Naive thymus-derived CD4-positive, alpha-beta T cell (primary cell): ENCODE results near the gene FOXL3. TPM values are rescaled to one million over a fixed set of nuclear protein-coding genes. Genes with fewer than 3 reads are reported as not detected.

Experiments used
- ATAC-seq: fragments of 150-1000 bp; cut with Tn5 transposase; 2 replicates; pipeline ENCODE4 v1.10.0; 2021; ENCODE audit warnings: mild to moderate bottlenecking, moderate library complexity
- CTCF ChIA-PET: fragments of 350-600 bp; sonication (Branson Sonifier 250); formaldehyde crosslinking; loops from one replicate; lab custom pipeline; 2021; ENCODE audit warnings: antibody characterized with exemption; lab: Charles Lee
- POLR2A ChIA-PET: fragments of 350-600 bp; sonication (Branson Sonifier 250); formaldehyde crosslinking; loops from one replicate; lab custom pipeline; 2021; ENCODE audit warnings: antibody characterized with exemption, inconsistent platforms; lab: Charles Lee
- DNase-seq, 9 donors: peaks; one replicate each; pipeline versions ENCODE4 v3.0.0 to v3.0.0-alpha.2; 2020 to 2022; ENCODE audit warnings: mixed read lengths in 1 of 9
- H3K27ac ChIP-seq: one replicate; pipeline ENCODE4 v1.7.0; 2013; ENCODE audit warnings: mild to moderate bottlenecking, low read depth, low read length, moderate library complexity
- H3K27me3 ChIP-seq, 2 donors: one replicate each; pipeline ENCODE4 v1.7.0; 2013; ENCODE audit warnings: low read length in 2 of 2, mild to moderate bottlenecking in 2 of 2, moderate library complexity in 2 of 2; ENCODE audit not compliant: control insufficient read depth in 2 of 2, insufficient read depth in 2 of 2
- H3K36me3 ChIP-seq, 3 experiments: 1 replicate in 2 of 3; 2 replicates in 1 of 3; pipeline ENCODE4 v1.7.0; 2013; ENCODE audit warnings: low read length in 3 of 3, mild to moderate bottlenecking in 3 of 3, moderate library complexity in 1 of 3; ENCODE audit not compliant: insufficient read depth in 3 of 3, control insufficient read depth in 2 of 3
- H3K4me1 ChIP-seq, 2 donors: one replicate each; pipeline ENCODE4 v1.7.0; 2013; ENCODE audit warnings: low read length in 2 of 2, mild to moderate bottlenecking in 2 of 2, moderate library complexity in 1 of 2; ENCODE audit not compliant: control insufficient read depth in 2 of 2, insufficient read depth in 2 of 2
- H3K4me3 ChIP-seq: 2 replicates; pipeline ENCODE4 v1.7.0; 2013; ENCODE audit warnings: mild to moderate bottlenecking, low read length
- H3K9me3 ChIP-seq, 3 experiments: 1 replicate in 2 of 3; 2 replicates in 1 of 3; pipeline ENCODE4 v1.7.0; 2013; ENCODE audit warnings: low read length in 3 of 3; ENCODE audit not compliant: control insufficient read depth in 2 of 3
- H3K27ac Mint-ChIP-seq, 9 donors: one replicate each; pipeline ENCODE4 v1.8.0; 2020 to 2022; ENCODE audit warnings: mixed read lengths in 9 of 9, mild to moderate bottlenecking in 8 of 9, moderate library complexity in 5 of 9, inconsistent platforms in 2 of 9
- H3K27me3 Mint-ChIP-seq, 5 donors: one replicate each; pipeline ENCODE4 v1.8.0; 2021 to 2022; ENCODE audit warnings: mixed read lengths in 5 of 5, mild to moderate bottlenecking in 1 of 5
- H3K36me3 Mint-ChIP-seq, 5 donors: one replicate each; pipeline ENCODE4 v1.8.0; 2020 to 2022; ENCODE audit warnings: mixed read lengths in 5 of 5, mild to moderate bottlenecking in 3 of 5, inconsistent platforms in 1 of 5
- H3K4me1 Mint-ChIP-seq, 7 donors: one replicate each; pipeline ENCODE4 v1.8.0; 2020 to 2022; ENCODE audit warnings: mixed read lengths in 7 of 7, mild to moderate bottlenecking in 3 of 7, inconsistent platforms in 1 of 7
- H3K4me3 Mint-ChIP-seq, 10 donors: one replicate each; pipeline ENCODE4 v1.8.0; 2020 to 2022; ENCODE audit warnings: mild to moderate bottlenecking in 10 of 10, mixed read lengths in 10 of 10, moderate library complexity in 6 of 10, inconsistent platforms in 2 of 10
- H3K9me3 Mint-ChIP-seq, 11 donors: one replicate each; pipeline ENCODE4 v1.8.0; 2020 to 2022; ENCODE audit warnings: mixed read lengths in 11 of 11, mild to moderate bottlenecking in 4 of 11, inconsistent platforms in 1 of 11, moderate library complexity in 1 of 11
- intact Hi-C, 2 donors: fragments of 100-400 bp; cut with micrococcal nuclease; formaldehyde crosslinking; loops; one replicate each; pipeline ENCODE4 v1.15.1; 2023
- polyA plus RNA-seq, 2 donors: library from polyadenylated mRNA; unstranded; fragments of 300-500 nt; fragmentation: Illumina TruSeq; gene quantifications; one replicate each; pipeline ENCODE4 v1.2.3, GENCODE V29; 2021
- total RNA-seq, 6 experiments: library from RNA in 5 of 6; stranded (reverse) in 5 of 6; gene quantifications; 1 replicate in 5 of 6; 2 replicates in 1 of 6; pipeline ENCODE4 v1.2.3 and lab custom pipeline; 2021 to 2026

Gene FOXL3
- total and polyA plus RNA-seq, 7 experiments from 2014 or later, result not detected

- H3K36me3 ChIP-seq, result no peaks in the 10 kb centered on the region
- no peaks in the 10 kb centered on the region for H3K36me3 Mint-ChIP-seq
- intact Hi-C loops, result no loop called here
- no peaks in the 10 kb centered on the region for H3K9me3 ChIP-seq
- no peak overlapping the region for H3K4me3 ChIP-seq
- DNase-seq, result no peak
- H3K9me3 Mint-ChIP-seq, result peaks cover 0 to 1% (median 0%) of the 10 kb centered on the region in 11 donors
- H3K27ac Mint-ChIP-seq, result no peak overlapping the region
- ChIA-PET CTCF (no interaction called here), POLR2A (no interaction called here)
- H3K4me1 Mint-ChIP-seq, result peaks cover 0 to 4% (median 0%) of the 10 kb centered on the region in 7 donors
- H3K27me3 Mint-ChIP-seq, result peaks cover 0 to 11% (median 4%) of the 10 kb centered on the region in 5 donors
- H3K27ac ChIP-seq, result no peak overlapping the region
- H3K27me3 ChIP-seq, result no peaks in the 10 kb centered on the region
- no peaks in the 10 kb centered on the region for H3K4me1 ChIP-seq
- no peak overlapping the region for H3K4me3 Mint-ChIP-seq
- ATAC-seq, result no peak
These were observed 37.4 kb downstream of the FOXL3 start for GRCh38 chr7:327233-327931.

GRCh38 chr7:327991-328702, 38.2 kb downstream of the FOXL3 start:
- no peak overlapping the region for H3K4me3 ChIP-seq
- no peak overlapping the region for H3K27ac Mint-ChIP-seq
- H3K9me3 Mint-ChIP-seq, result peaks cover 0 to 1% (median 0%) of the 10 kb centered on the region in 11 donors
- DNase-seq, result no peak
- peaks cover 0 to 4% (median 0%) of the 10 kb centered on the region in 7 donors for H3K4me1 Mint-ChIP-seq
- CTCF ChIA-PET, result no interaction called here
- intact Hi-C loops, result no loop called here
- POLR2A ChIA-PET, result interaction anchor here (0.7 kb wide), 1 partner anchor 595 kb away, joined by 3 read pairs; no protein-coding TSS in a partner anchor
- no peaks in the 10 kb centered on the region for H3K36me3 Mint-ChIP-seq
- ATAC-seq, result no peak
- H3K4me1 ChIP-seq, result no peaks in the 10 kb centered on the region
- H3K27me3 Mint-ChIP-seq, result peaks cover 0 to 11% (median 4%) of the 10 kb centered on the region in 5 donors
- H3K9me3 ChIP-seq, result no peaks in the 10 kb centered on the region
- no peaks in the 10 kb centered on the region for H3K36me3 ChIP-seq
- H3K27me3 ChIP-seq, result no peaks in the 10 kb centered on the region
- no peak overlapping the region for H3K27ac ChIP-seq
- no peak overlapping the region for H3K4me3 Mint-ChIP-seq

GRCh38 chr7:329691-330281, 39.8 kb downstream of the FOXL3 start:
- H3K27ac Mint-ChIP-seq, result peak overlapping the region in 1 of 9 donors; percentile 20

GRCh38 chr7:330511-331230, 40.7 kb downstream of the FOXL3 start:
- Mint-ChIP-seq H3K9me3 (peaks cover 0 to 16% (median 0%) of the 10 kb centered on the region in 11 donors), H3K36me3 (no peaks in the 10 kb centered on the region), H3K4me3 (no peak overlapping the region), H3K27ac (no peak overlapping the region), H3K27me3 (peaks cover 0 to 7% (median 4%) of the 10 kb centered on the region in 5 donors), H3K4me1 (peaks cover 0 to 14% (median 10%) of the 10 kb centered on the region in 7 donors)
- Histone ChIP-seq H3K9me3 (no peaks in the 10 kb centered on the region), H3K27me3 (no peaks in the 10 kb centered on the region), H3K36me3 (no peaks in the 10 kb centered on the region), H3K27ac (no peak overlapping the region), H3K4me1 (no peaks in the 10 kb centered on the region), H3K4me3 (no peak overlapping the region)
- ATAC-seq (no peak), DNase-seq (no peak)
- intact Hi-C loops, result loop anchor here (5.0 to 10.0 kb wide), 3 partner anchors 122 to 187 kb away; partner anchors contain the start of gene PDGFA (in 2 of the 2)
- ChIA-PET CTCF (interaction anchor here (1.2 kb wide), 1 partner anchor 270 kb away, joined by 4 read pairs; no protein-coding TSS in a partner anchor), POLR2A (no interaction called here)

More at GRCh38 chr7:329691-330281, 39.8 kb downstream of the FOXL3 start:
- ATAC-seq, result no peak
- Mint-ChIP-seq H3K36me3 (no peaks in the 10 kb centered on the region), H3K4me1 (peaks cover 0 to 10% (median 6%) of the 10 kb centered on the region in 7 donors), H3K4me3 (no peak overlapping the region), H3K9me3 (peaks cover 0 to 12% (median 0%) of the 10 kb centered on the region in 11 donors), H3K27me3 (peaks cover 0 to 8% (median 4%) of the 10 kb centered on the region in 5 donors)
- no peak for DNase-seq
- intact Hi-C loops, result loop anchor here (5.0 to 10.0 kb wide), 3 partner anchors 123 to 188 kb away; partner anchors contain the start of gene PDGFA (in 2 of the 2)
- Histone ChIP-seq H3K4me3 (no peak overlapping the region), H3K4me1 (no peaks in the 10 kb centered on the region), H3K27me3 (no peaks in the 10 kb centered on the region), H3K27ac (no peak overlapping the region), H3K9me3 (no peaks in the 10 kb centered on the region), H3K36me3 (no peaks in the 10 kb centered on the region)
- POLR2A ChIA-PET, result no interaction called here
- CTCF ChIA-PET, result interaction anchor here (0.6 kb wide), 1 partner anchor 401 kb away, joined by 3 read pairs; no protein-coding TSS in a partner anchor

- Mint-ChIP-seq H3K4me3 (no peak overlapping the region), H3K4me1 (peaks cover 2 to 16% (median 10%) of the 10 kb centered on the region in 7 donors), H3K27me3 (peaks cover 0 to 7% (median 0%) of the 10 kb centered on the region in 5 donors), H3K36me3 (no peaks in the 10 kb centered on the region), H3K9me3 (peaks cover 0 to 16% (median 0%) of the 10 kb centered on the region in 11 donors), H3K27ac (no peak overlapping the region)
- H3K4me3 ChIP-seq, result no peak overlapping the region
- no peaks in the 10 kb centered on the region for H3K9me3 ChIP-seq
- no peak for ATAC-seq
- POLR2A ChIA-PET, result interaction anchor here (1.3 kb wide), 1 partner anchor 19 kb away, joined by 3 read pairs; no protein-coding TSS in a partner anchor
- no peaks in the 10 kb centered on the region for H3K4me1 ChIP-seq
- H3K27me3 ChIP-seq, result no peaks in the 10 kb centered on the region
- CTCF ChIA-PET, result interaction anchor here (0.5 to 1.7 kb wide), 8 partner anchors 11 to 539 kb away, joined by 3 to 7 read pairs (median 4); no protein-coding TSS in a partner anchor
- no peak overlapping the region for H3K27ac ChIP-seq
- intact Hi-C loops, result loop anchor here (1.0 to 10.0 kb wide), 9 partner anchors 31 to 442 kb away; partner anchors contain the start of gene PDGFA (in 2 of the 2)
- no peak for DNase-seq
- H3K36me3 ChIP-seq, result no peaks in the 10 kb centered on the region
These were observed 42.1 kb downstream of the FOXL3 start for GRCh38 chr7:332020-332517.
